NCI-H524 (cell line): ENCODE measurements around the gene RBMS1.

Source experiments
- DNase-seq, 2 experiments: peaks; one replicate each; lab custom pipeline; 2025; lab: John Stamatoyannopoulos, UW

RBMS1 gene

DNA sequence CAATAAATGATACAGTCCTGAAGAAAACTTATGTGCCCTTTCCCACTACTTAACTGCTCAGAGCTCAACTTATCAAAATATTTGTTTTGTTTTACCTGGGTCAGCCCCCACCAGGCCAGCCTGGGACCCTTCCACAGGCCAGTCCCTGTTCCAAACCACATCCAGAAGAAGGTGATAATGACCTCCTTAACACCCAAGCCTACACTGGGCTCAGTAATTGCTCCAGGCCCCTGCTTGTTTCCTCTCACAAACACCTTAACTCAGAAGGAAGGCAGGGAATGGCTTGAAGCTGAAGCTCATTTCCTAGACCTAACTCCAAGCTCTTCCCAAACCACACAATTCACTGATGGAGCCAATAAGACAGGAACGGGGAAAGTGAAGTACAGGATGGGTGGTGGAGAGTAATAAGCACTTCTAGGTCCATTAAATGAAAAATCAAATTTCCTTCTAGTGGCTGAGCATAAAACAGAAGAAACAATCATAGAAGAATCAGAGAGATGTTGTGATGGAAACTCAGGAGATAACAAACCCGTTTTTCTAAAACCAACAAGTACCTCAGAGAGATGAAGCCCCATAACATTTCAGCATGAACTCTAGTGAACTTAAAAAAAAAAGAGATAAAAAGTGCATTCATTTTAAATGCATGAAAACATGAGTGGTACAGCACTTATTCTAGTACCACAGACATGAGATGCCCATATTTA, 160.1 kb downstream of the RBMS1 start:
- no peak for DNase-seq

DNA sequence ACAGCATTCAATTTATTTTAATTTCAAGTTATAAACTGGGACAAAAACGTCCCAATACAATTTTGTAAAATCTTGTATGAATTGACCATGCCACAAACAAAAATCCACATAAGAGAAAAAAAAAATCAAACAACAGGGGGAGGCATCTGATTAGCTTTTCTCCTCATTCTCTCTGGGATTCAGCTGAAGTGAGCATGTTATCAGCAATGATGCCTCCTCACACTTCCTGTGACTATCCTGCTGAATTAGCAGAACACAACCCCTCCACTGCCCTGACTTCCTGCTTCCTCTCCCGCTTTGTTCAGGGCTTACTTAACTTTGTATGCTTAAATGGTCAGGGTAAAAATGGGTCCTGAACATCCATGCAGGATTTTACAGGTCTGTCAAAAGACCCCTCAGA, 161.3 kb downstream of the RBMS1 start:
- DNase-seq: no peak

DNA sequence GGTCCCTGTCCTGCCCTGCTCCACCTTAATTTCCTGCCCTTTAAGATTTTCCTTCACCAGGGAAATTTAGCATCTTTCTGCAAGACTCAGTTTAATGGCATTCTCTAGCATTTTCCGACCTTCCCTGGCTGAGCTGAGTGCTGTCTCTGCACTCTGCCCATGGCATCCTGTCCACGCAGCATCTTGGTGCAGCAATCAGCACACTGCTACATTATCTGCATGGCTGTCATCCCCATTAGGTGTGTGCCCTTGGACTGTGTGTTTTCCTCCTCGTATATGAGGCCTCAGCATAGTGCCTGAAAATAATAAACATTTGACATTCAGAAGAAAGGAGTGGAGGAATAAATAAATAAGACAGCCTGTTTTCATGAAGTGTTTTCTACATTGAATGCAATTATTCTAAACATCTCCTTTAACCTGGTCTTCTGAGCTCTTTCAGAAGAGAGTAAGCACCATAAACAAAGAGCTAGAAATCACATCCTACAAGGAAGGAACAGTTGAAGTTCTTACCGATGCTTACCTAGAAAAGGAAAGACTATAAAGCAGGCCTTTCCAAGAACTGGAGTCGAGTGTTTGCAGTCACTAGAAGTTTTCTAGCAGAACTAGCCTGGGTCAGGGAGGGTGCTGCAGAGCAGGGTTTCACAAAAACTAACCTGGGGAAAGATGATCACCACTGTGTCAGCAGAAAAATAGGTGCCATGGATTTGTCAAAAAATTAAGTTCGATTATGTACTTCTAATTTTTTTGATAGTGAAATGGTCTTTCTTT, 162.2 kb downstream of the RBMS1 start:
- DNase-seq: no peak

DNA sequence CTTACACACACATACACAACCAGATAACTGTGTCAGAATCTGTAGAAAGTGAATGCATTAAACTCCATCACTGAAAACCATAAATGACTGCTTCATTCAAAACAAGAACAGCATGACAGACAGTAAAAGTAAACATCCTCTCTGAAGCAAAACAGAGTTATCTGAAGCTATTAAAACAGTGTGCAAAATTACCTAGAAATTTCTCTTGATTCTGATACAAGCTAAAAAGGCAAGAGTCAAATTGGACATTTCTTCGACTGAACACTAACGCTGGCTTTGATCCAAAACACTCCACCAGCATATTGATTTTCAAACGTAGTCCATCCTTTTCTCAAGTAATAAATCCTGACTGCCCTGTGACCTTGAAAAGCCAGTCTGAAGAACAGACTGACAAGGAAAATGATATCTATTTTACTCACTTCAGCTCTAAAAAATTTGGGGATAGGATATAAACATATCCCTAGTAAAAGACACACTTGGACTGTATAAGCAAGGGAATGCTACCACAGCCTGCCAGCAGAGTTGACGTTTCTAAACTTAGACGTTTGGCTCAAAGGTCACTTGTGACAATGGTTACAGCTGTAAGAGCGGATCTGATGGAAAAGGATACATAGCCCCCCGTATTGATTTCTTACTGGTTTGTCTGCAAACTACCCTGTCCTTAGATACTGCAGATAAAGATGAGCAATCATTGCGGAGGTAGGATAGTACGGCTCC, 164.6 kb downstream of the RBMS1 start:
- no peak for DNase-seq

GRCh38 chr2:160326786-160327185, 166.8 kb downstream of the RBMS1 start:
- DNase-seq: peak in 1 of 2 experiments; percentile 40

GRCh38 chr2:160325418-160325817, 168.2 kb downstream of the RBMS1 start:
- no peak for DNase-seq

DNA sequence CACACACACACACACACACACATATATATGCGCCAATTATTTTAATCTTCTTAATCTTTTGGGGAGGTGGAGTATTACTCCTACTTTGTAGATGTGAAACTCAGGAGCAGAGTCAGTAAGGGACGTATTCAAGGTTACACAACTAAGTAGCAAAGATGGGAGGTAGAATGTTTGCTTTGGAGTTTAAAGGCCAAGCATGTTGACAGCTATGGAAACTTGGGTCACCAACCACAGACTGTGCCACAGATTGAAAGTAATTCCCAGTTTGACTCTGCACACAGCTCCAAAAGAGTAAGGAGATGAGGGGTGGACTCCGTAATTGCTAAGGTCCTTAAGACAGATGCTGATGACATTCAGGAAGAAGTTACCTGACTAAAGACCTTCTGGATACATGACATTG, 168.7 kb downstream of the RBMS1 start:
- DNase-seq: no peak

DNA sequence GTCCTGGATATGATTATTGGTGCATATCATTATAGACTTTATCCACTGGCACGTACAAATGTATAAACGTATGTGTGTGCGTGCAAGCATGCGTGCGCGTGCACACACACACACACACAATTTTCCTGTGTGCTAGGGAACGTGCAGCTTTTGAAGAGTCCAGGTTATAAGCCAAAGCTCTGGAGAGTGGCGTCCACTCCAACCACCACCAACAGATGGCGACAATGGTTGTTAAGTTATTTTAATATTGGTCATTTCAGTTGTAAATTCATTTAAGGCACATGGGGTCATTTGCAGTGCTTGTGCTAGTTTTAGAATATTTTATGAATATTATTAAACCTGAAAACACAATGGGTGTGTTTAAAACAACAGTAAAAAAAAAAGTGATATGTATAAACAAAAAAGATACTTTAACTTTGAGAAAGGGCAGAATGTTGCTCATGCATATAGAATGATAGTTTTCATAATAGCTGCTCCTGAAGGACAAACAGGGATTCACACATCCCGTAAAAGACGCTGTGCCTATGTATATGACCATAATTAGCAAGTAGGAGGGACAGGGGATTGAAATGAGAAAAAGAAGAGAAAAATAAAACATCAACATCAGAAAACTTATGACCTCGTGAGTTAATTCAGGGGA, 169.3 kb downstream of the RBMS1 start:
- peak in 1 of 2 experiments; percentile 58 for DNase-seq

GRCh38 chr2:160322320-160322719, 171.3 kb downstream of the RBMS1 start:
- no peak for DNase-seq

- no peak for DNase-seq
Observed at GRCh38 chr2:160321006-160321405, 172.6 kb downstream of the RBMS1 start.

GRCh38 chr2:160319700-160320099, 173.9 kb downstream of the RBMS1 start:
- no peak for DNase-seq

GRCh38 chr2:160318218-160318617, 175.4 kb downstream of the RBMS1 start:
- DNase-seq: no peak

DNA sequence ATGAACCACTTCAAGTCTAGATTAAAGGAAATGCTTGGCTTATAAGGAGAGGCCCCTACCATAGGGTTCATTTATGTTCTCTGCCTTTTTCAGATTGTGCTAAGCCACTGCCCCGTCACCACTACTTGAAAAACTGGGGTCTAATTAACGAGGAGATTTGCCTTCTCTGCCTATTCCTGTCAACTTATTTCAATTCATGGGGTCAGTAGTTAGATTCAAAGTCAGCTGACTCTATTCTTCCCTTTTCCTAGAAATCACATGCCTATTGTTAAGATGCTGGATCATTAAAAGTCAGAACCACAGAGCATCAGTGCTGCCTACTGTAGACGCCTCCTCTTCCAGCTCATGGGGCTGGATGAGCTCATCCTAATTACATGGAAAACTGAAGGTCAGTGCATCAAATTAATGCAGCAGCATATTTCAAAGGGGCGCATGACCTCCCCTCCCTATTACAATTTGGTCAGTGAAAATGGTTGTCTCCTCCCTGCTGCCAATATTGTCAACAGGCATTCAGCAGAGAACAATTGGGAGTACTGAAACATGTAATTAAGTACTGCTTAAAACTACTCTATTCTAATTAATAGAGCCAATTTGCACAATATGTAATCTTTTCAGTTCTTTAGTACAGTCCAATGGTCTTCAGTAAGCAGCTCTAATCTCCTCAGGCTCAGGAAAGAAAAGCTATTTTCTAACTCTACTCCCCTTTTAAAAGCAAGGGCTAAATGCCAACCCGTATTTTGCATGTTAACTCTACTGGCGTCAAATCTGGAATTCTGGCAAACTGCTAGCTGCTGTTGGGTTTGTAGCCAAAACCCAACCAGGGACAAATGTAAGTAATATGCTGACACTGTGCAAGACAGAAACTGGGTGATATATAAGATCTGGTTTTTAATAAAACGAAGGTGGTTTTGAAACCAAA, 176.2 kb downstream of the RBMS1 start:
- DNase-seq: no peak

DNA sequence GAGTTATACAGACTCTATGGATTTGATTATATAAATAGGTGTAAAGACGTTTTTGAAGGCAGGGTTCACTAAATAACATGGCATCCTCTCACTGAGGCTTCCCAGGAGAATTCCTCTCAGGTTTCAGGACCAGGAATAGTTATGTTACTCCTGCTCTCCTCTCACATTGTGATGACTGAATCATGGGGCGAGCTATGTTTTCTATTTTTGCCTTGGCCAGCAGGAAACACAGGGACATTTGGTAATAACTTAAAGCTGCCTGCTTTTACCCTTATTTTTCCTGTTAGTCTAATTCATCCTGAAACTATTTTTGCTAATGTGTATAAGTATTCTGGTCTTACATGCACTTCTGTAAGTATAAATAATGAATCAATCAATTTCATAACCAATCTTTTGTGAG, 178.3 kb downstream of the RBMS1 start:
- no peak for DNase-seq

DNA sequence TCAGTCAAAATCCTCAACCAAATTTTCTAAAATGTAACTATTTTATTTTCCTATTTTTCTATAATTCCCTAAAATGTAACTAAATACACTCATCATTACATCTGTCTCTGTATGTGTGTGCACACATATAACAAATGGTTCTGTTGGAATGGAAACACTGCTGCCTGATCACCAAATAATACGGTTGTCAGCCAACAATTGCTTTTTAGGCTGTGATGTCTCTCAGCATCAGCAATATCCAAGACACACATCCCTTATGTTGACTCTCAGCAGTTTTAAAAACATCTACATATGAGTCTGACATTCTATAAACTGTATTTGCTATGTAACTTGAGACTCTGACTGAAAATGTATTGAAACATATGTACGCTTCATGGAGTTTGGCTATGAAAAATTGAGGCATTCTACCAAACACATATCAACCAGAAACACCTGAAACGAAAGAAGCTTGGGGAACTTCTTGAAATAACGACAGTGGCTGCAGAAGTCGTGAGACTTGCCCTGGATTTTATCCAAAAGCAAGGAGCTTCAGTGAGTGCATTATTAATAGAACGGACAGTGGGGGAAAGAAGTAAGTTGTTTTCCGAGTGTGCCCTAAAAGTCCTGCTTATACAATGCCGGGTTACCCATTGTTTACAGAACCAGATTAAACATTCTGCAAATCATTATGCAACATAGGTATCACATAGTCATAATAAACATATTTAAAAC, 183.3 kb downstream of the RBMS1 start:
- DNase-seq: no peak

DNA sequence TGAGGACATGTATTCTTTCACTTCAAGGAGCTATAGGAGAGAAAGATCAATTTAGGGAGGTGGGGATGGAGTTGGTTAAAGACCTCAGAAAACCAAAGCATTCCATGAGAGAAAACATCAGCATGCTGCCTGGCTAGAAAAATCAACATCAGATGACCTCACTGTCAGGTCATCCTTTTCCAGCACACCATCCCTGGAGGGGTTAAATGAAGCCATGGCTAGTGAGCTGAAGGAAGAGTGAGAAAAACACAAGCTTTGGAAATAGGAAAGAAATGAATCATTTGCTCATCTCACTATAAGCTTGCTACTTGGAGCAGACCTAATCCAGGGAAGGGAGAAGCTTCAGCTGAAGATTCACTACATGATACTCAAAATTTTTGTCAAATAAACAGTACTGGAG, 184.0 kb downstream of the RBMS1 start:
- DNase-seq: no peak

DNA sequence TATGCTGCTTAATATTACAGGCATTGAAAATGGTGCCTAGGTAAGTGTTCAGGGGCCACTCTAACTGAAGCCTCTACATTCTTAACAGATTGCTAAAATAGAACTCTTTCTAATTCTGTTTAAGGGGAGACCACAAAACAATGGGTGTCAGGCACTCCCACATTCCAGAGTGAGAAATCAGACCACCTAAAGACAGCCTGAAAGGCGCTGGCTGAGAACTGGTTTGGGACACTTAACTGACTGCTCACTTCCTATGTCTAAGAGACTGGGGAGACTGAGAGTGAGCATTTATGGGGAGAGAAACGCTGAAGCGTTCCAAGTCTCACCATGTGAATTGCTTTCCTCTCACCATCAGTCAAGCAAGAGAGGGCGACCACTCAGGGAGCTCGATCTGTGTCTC, 184.7 kb downstream of the RBMS1 start:
- no peak for DNase-seq

GRCh38 chr2:160308476-160308875, 185.1 kb downstream of the RBMS1 start:
- no peak for DNase-seq

GRCh38 chr2:160306985-160307384, 186.6 kb downstream of the RBMS1 start:
- no peak for DNase-seq

DNA sequence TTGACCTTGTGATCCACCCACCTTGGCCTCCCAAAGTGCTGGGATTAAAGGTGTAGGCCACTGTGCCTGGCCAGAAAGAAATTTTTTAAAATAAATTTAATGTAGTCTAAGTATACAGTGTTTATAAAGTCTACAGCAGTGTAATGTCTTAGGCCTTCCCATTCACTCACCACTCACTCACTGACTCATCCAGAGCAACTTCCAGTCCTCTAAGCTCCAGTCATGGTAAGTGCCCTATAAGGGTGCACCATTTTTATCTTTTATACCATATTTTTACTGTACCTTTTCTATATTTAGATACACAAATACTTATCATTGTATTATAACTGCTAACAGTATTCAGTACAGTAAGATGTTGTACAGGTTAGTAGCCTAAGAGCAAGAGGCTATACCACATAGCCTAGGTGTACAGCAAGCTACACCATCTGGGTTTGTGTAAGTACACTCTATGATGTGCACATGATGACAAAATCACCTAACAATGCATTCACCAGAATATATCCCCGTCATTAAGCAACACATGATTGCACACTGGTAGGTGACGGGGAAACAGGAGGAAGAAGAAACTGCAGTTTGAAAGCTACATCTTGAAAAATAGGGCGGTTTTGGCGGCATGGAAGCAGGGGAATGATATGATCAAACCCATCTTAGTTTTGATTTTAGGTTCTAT, 188.4 kb downstream of the RBMS1 start:
- no peak for DNase-seq
